HFF-Myc (cell line): ENCODE results near the gene LRRFIP2.
"Not testable (repeated sequence)": the region's sequence is repeated elsewhere in the genome, so short reads cannot be mapped to it uniquely, and the experiment has no call there.

Experiments
- DNase-seq: peaks from one replicate; pipeline ENCODE4 v3.0.0-alpha.2; 2011; ENCODE audit warnings: low read depth; ENCODE audit errors: extremely low read depth
- H3K4me3 ChIP-seq: replicated peaks from 2 replicates; pipeline ENCODE4 v1.5.1; 2011; ENCODE audit warnings: low read depth, mild to moderate bottlenecking, control low read depth, low read length
- TF ChIP-seq, protein P1 (sequence below): IDR thresholded peaks from 2 replicates; pipeline ENCODE4 v1.5.1; 2012; ENCODE audit warnings: mild to moderate bottlenecking, low read depth, low read length, control low read depth; ENCODE audit errors: missing control alignments

Gene LRRFIP2

DNA sequence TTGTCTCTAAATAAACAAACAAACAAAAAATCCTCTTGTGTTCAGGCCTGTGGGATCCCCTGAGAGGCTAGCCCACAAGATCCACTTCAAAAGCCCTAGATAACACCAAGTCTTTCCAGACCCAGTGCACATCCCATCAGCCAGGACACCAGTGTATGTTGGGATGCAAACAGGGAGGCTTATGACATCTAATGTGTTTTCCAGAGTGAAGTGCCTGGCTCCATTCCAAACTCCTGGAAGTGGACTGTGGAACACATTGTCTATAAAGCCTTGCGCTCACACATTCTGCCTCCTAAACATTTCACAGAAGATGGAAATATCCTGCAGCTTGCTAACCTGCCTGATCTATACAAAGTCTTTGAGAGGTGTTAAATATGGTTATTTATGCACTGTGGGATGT lies 124.1 kb downstream of the LRRFIP2 start:
- TF ChIP-seq, protein P1, sequence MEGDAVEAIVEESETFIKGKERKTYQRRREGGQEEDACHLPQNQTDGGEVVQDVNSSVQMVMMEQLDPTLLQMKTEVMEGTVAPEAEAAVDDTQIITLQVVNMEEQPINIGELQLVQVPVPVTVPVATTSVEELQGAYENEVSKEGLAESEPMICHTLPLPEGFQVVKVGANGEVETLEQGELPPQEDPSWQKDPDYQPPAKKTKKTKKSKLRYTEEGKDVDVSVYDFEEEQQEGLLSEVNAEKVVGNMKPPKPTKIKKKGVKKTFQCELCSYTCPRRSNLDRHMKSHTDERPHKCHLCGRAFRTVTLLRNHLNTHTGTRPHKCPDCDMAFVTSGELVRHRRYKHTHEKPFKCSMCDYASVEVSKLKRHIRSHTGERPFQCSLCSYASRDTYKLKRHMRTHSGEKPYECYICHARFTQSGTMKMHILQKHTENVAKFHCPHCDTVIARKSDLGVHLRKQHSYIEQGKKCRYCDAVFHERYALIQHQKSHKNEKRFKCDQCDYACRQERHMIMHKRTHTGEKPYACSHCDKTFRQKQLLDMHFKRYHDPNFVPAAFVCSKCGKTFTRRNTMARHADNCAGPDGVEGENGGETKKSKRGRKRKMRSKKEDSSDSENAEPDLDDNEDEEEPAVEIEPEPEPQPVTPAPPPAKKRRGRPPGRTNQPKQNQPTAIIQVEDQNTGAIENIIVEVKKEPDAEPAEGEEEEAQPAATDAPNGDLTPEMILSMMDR = no peak
- H3K4me3 ChIP-seq = no peak overlapping the region
- no peak for DNase-seq

DNA sequence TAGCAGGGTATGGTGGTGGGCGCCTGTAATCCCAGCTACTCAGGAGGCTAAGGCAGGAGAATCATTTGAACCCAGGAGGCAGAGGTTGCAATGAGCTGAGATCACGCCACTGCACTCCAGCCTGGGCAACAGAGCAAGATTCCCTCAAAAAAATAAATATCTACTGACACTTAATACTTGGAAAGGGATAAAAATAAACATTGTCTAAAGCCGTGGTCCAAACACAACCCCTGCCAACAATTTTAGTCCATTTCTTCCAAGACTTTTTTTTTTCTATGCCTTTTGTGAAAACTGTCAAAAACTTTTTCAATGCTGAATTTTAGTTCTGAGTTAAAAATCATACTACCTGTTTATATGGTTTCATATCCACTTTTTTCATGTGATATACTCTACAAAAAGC lies 131.7 kb downstream of the LRRFIP2 start:
- not testable (repeated sequence) for DNase-seq, H3K4me3 ChIP-seq

DNA sequence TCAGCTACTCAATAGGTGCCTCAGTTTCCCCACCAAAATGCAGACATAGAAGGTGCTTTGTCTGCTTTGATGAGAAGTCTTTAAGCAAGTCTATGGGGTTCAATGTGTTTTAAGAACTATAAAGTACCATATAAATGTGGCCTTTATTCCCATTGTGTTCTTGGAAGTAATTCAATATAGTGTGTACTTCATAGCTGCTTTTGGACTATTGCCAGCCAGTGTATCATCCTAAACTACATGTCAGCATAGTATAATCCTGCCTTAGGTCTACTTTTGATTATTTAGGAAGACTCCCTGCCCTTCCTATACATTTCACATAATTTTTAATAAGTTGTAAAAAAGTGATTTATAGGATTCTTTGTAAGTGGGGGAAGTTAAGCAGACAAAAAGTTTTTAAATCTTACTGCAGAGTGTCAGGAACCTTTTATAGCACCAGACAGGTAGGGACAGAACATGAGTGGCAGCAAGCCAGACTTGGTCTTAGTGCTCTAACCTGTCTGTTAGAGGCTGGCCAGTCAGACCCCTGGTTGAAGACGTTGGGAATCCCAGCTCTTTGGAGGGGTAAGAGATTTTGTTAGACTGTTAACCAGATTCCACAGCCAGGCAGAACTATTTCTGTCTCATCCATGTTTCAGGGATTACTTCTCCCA lies 132.7 kb downstream of the LRRFIP2 start:
- TF ChIP-seq, protein P1 = no peak
- no peak for DNase-seq

DNA sequence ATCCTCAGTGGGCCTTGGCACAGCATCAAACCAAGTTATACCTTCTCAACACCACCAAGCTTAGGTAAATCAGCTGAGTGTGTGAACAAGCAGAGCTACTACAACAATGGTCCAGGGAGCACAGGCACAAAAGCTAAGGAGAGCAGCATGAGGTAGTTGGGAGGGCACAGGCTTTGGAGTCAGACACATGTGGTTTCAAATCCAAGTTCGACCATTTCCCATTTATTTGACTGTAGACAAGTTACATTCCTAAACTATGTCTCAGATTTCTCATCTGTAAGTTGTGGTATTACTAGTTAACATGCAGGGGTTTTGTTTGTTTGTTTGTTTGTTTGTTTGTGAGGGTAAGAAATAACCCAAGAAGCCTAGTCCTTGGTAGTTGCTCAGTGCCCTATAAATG lies 134.2 kb downstream of the LRRFIP2 start:
- TF ChIP-seq, protein P1 = no peak
- no peak overlapping the region for H3K4me3 ChIP-seq
- DNase-seq = no peak

More for the DNA sequence above, 132.7 kb downstream of the LRRFIP2 start:
- H3K4me3 ChIP-seq = no peak overlapping the region

DNA sequence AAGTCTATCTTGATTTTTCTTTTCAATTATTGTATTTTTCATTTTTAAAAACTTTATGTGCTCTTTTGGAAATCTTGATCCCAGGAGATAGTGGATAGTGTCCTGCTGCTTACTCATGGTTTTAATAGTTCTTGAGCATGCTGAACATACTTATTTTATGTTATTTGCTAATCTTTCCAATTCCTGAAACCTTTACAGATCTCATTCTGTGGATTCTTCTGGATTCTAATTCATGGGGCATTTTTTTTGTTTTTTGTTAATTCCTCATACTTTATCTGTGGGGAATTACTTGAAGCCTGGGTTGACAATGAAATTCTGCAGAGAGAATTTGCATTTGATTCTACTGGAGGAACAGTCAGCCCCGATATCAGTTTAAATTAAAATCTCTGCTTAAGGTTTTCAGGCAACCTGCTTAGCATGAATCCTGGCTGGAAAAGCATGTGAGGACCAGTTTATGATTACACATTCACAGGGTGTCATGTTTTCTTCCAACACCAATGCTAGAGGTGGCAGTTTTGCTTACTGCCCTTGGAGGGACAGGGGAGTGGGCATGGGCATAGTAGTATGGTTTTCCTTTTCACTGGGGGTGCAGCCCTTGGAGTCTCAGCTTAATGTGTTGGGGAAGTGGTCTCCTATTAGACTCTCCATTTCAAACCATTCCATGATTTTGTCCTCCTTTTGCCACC lies 135.1 kb downstream of the LRRFIP2 start:
- DNase-seq = no peak
- TF ChIP-seq, protein P1 = no peak
- H3K4me3 ChIP-seq = no peak overlapping the region

DNA sequence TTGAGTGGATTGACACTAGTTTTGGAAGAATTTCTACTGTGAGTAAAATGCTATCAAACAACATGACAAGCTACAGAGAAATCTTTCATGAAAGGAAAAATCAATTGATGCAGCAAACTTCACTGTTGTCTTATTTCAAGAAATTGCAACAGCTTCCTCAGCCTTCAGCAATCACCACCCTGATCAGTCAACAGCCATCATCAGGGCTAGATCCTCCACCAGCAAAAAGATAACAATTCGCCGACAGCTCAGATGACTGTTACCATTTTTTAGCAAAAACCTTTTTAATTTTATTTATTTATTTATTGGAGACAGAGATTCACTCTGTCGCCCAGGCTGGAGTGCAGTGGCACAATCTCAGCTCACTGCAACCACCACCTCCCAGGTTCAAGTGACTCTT lies 137.0 kb downstream of the LRRFIP2 start:
- no peak overlapping the region for H3K4me3 ChIP-seq
- TF ChIP-seq, protein P1 = no peak
- no peak for DNase-seq

DNA sequence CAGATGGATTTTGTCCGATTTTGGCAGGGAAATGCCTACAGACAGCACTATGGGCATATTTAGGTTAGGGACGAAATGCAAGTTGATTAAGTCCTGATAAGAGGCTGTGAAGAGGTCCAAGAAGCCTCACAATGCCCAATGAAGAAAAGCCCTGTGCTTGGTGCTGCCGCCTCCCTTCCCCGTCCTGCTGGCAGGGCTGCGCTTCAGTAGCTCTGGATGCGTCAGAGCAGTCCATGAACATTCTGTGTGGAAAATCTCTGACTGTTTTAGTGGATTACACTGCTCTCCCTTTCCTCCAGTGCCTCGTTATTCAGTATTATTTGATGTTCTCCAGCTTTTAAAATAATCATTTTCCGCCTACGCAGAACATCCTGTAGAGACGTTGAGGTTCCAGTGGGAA lies 141.4 kb downstream of the LRRFIP2 start:
- no peak for DNase-seq
- H3K4me3 ChIP-seq = no peak overlapping the region
- TF ChIP-seq, protein P1 = no peak
